NCI-H1436 (cell line): ENCODE data around the gene DAB2IP.

Experiments
- DNase-seq: peaks from one replicate; lab custom pipeline; 2025; lab: John Stamatoyannopoulos, UW

DAB2IP gene

GRCh38 chr9:121645003-121645402, 6.4 kb upstream of the DAB2IP start:
- DNase-seq: no peak

DNA sequence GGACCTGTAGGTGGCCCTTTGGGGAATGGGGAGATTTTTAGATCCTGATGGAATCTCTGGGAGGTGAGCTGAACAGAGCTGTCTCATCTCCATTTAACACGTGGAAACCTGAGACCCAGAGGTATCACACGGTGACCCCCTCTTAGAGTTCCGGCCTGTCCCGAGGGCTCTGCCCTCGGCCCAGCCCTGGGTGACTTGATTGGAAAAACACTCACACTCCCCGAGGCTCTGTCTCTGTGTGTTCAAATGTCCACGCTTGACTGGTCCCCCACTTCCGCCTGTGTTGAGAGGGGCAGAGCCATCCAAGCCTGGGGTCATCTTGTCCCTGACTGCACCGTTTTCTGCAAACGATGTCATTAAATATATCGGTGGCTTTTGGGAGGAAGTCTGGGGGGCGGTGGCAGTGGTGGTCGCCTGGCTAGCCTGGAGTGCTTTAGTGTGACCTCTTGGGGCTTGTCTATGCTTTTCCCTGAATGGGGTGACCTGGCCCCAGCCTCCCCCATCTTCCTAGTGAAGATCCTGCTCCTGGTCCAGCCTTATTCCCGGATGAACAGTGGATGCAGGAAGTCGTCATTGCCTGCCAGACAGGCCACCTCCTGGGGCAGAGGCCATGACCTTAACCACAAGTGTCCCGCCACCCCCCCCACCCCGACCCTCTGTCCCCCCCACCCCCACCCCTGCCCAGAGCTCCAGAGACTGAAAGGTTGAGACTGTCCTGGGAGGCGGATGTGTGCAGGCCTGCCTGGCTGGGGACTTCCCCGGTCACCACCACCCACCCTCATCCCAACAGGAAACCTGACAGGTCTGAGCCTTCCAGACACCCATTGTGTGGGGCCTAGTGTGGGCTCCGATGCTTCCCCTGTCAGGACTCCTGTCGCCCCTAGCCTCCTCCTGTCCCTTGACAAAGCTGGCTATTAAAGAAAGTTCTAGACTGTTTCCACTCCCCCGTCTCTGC, 5.3 kb upstream of the DAB2IP start:
- DNase-seq: no peak

GRCh38 chr9:121646992-121647391, 4.4 kb upstream of the DAB2IP start:
- no peak for DNase-seq

DNA sequence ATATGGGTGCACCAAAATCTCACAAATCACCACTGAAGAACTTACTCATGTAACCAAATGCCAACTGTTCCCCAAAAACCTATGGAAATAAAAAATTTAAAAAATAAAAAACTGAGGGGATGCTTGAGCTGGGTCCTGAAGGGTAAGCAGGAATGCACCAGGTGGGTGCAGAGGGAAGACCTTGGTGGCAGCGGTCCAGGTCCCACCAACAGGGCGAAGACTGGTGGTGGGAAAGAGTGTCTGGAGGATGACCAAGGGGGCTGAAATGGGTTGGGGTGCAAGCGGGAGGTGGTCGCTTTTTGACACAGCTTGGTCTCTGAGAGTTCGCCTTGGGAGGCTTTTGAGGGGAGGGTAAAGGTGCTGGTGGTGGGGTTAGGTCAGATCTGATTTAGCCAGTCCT, 3.3 kb upstream of the DAB2IP start:
- DNase-seq: no peak

DNA sequence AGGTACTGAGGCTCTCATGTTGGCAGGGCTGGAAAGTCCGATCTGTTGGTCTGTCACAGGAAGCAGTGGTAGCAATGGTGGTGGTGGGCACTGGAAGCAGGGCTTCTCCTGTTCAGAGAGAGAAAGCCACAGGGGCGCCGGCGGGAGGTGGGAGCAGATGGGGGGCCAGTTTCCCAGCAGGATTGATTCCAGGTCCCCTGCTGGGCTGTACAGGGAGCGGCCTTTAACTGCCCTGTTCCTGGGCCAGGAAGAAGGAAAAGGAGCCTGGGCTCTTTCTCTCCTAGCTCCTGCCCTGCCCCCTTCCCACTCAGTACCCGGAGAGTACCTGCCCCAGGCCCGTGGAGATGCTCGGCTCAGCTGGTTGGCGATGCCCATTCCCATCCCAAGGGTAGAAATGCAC, 2.6 kb upstream of the DAB2IP start:
- DNase-seq: no peak

DNA sequence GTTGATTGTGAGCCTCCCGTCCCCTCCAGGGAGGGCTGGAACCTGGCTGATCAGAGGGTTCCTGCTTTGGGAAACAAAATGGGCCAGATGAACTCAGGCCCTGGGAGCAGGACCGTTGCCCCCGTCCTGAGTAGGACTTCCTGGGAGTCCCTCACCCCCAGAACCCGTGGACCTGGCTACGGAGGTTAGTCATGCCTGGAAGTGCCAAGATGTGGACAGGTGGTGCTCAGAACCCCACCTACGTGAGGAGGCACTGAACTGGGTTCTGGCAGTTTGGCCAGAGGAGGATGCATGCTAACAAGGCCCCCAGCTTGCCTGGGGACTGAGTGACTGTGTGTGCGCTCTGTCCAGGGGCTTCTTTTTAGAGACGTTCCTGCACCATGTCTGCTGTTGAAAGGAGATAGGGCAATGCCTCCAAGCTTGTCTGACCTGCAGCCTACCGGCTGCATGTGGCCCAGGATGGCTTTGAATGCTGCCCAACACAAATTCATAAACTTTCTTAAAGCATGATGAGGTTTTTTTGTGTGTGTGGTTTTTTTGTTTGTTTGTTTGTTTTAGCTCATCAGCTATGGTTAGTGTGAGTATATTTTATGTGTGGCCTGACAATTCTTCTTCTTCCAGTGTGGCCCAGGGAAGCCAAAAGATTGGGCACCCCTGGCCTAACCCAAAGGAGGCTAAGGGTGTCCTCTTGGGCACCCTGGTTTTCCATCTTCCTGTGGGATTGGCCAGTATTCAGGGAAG, 1.8 kb upstream of the DAB2IP start:
- DNase-seq: no peak

- peak; percentile 19 for DNase-seq
Observed at GRCh38 chr9:121650217-121651007, 1.0 kb upstream of the DAB2IP start.

- no peak for DNase-seq
Observed at GRCh38 chr9:121651008-121651294, 483 bp upstream of the DAB2IP start.

DNA sequence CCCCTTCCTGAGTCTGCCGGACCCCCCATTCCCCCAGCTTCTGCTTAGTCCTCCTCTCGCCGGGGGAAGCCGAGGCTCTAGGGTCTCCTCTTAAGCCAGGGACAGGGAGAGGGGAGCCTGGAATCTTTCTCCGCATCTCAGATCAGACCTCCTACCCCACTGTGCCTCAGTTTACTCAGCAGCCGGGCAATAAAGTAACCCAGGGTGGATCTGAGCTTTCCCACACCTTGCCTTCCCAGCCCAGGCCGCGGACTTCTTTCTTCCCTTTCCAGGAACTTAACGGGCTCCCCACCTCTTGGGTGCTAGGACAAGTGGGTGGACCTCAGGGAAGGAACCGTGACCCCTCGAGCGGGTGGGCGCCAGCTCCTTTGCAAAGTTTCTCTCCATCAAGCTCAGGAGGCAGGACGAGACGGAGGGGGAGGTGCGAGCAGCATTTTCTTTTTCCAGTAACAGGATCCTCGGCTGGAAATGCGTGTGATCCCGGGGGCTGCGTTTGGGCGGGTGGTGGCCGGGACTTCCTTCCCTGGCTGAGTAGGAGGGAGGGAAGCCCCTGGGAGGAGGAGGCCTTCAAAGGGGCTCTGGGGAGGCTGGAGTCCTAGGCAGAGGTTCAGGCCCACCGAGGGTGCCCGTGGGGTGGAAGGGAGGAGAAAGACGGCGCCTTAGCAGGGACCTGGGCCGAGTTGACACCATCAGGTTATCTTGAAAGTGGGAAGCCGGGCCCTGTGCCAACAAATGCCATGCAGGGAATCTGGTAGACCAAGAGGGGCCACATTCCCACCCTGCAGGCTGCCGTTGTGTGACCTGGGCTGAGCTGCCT, 795 bp downstream of the DAB2IP start:
- no peak for DNase-seq

- DNase-seq: no peak
Observed at GRCh38 chr9:121652838-121653231, 1.4 kb downstream of the DAB2IP start.

- DNase-seq: no peak
Observed at GRCh38 chr9:121654499-121655140, 3.2 kb downstream of the DAB2IP start.

- no peak for DNase-seq
Observed at GRCh38 chr9:121655231-121655755, 3.9 kb downstream of the DAB2IP start.

DNA sequence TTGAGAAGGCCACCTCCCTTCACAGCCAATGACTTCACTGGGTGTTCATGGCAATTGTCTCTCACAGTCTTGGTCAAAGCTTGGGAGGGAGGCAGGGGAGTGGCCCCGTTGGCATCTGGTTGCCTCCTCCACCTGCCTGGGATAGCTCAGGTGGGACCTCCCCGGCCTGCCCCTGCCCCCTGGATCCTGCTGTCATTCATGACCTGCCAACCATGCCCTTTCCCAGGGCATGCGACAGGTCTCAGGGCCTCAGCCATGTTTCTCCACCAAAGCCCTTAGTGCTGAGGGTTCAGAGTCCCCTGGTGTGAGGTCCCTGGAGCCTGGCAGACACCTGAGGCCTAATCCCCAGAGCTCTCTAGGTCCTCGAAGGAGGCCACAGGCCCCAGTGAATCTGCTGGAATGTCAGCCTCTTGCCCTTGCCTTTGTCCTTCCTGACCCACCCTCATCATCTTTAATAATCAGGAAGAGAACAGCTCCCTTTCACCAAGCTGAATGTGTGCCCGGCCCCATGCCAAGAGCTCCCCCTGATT, 5.6 kb downstream of the DAB2IP start:
- DNase-seq: no peak

DNA sequence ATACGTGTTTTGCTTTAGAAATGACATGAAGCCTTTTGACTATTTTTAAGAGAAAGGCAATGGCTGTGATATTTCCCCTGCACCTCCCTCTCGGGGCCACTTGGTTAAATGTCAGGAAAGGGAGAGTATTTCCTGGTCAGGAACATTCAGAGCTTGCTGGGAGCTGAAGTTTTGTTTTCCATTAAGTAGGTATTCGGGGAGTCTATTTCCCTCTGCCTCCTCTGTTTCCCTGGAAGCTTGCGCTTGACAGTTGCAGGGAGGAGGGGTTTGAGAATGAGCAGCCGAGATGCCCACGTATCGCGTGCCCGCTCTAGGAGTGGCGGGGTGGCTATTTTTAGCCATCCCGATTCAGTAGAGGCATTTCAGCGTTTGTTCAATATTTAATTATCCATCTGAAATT, 6.7 kb downstream of the DAB2IP start:
- DNase-seq: no peak

- no peak for DNase-seq
Observed at GRCh38 chr9:121658591-121658990, 7.2 kb downstream of the DAB2IP start.

DNA sequence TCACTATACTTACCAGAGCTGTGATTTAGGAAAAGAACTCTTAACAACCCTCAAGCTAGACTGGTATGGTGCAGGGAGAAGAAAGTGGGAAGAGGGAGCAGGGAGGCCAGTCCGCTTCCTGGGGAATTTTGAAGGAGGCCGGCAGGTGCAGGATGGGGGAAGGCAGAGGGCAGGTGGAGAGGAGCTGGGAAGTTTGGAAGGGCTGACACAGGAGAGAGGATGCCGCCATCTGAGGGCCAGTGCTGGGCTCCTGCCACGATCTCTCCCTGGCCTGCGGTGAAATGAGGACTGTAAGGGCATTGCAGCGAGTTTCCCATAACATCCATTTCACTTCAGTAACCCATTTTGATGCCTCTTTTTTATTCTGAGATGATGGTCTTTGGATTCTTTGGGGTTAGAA, 8.9 kb downstream of the DAB2IP start:
- no peak for DNase-seq

GRCh38 chr9:121660876-121661275, 9.4 kb downstream of the DAB2IP start:
- no peak for DNase-seq

- no peak for DNase-seq
Observed at GRCh38 chr9:121661328-121661727, 9.9 kb downstream of the DAB2IP start.

- DNase-seq: no peak
Observed at GRCh38 chr9:121662359-121662758, 10.9 kb downstream of the DAB2IP start.

DNA sequence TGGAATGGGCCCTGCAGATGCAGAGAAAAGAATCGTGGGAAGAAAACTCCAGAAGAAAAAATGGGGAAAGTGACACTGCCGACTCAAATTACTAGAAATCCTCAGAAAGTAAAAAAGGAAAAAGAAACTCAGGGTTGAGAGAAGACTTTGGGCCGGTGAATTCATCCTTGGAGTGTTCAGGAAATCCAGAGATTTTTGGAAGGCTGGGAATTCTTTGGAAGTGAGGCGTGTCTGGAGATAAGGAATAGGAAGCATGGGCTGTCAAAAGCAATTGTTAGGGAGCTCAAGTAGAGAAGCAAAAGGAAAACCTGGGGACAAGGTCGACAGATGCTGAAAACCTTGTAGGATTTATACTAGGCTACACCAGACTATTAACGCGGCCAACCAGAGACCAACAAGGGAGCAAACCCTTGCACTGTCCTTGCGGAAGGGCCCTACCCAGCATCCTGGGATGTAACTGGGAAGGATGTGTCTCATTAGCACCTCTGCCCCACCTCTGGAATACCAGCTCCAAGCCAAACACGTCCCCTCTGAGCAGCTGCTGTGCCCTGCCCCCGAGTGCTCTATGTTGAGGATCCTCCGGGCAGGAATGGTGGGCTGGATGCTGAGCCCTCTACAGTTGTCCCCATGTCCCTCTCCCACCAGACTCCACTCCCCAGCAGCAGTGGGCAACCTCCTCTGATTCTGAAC, 11.6 kb downstream of the DAB2IP start:
- DNase-seq: no peak
